ENCODE data around the gene PRRC2A. TPM values are rescaled to one million over a fixed set of nuclear protein-coding genes. Genes with fewer than 3 reads are reported as not detected.

PRRC2A gene
- total RNA-seq, 1 donor from 2014 or later: 39.6 TPM

Other genes with a start within 250 kb of the PRRC2A start
- 18.3 and 28.3 TPM in 2 replicates for gene MICA, start 217.1 kb upstream of the PRRC2A start, total RNA-seq
- 14.4 and 20.9 TPM in 2 replicates for gene MICB, start 122.6 kb upstream of the PRRC2A start, total RNA-seq
- not detected in 2 replicates for gene MCCD1, start 91.8 kb upstream of the PRRC2A start, total RNA-seq
- 366 and 394 TPM in 2 replicates for gene DDX39B, start 78.7 kb upstream of the PRRC2A start, total RNA-seq
- 3.3 and 4.0 TPM in 2 replicates for gene ATP6V1G2, start 74.1 kb upstream of the PRRC2A start, total RNA-seq
- gene NFKBIL1, start 73.1 kb upstream of the PRRC2A start, total RNA-seq: 22.6 and 22.9 TPM in 2 replicates
- gene LTA, start 48.4 kb upstream of the PRRC2A start, total RNA-seq: not detected in 2 replicates
- not detected in 2 replicates for gene TNF, start 45.1 kb upstream of the PRRC2A start, total RNA-seq
- gene LTB, start 38.3 kb upstream of the PRRC2A start, total RNA-seq: not detected in 2 replicates
- not detected in 2 replicates for gene LST1, start 34.4 kb upstream of the PRRC2A start, total RNA-seq
- not detected in 2 replicates for gene NCR3, start 27.7 kb upstream of the PRRC2A start, total RNA-seq
- not detected in 2 replicates for gene AIF1, start 5.5 kb upstream of the PRRC2A start, total RNA-seq
- 107 and 122 TPM in 2 replicates for gene BAG6, start 31.9 kb downstream of the PRRC2A start, total RNA-seq
- gene APOM, start 35.2 kb downstream of the PRRC2A start, total RNA-seq: 1.5 and 1.8 TPM in 2 replicates
- gene C6orf47, start 40.1 kb downstream of the PRRC2A start, total RNA-seq: 22.2 and 26.7 TPM in 2 replicates
- gene GPANK1, start 44.3 kb downstream of the PRRC2A start, total RNA-seq: 14.3 and 15.4 TPM in 2 replicates
- 80.7 and 85.0 TPM in 2 replicates for gene CSNK2B, start 45.4 kb downstream of the PRRC2A start, total RNA-seq
- 2.0 and 3.2 TPM in 2 replicates for gene LY6G5B, start 49.3 kb downstream of the PRRC2A start, total RNA-seq
- 0.40 and 0.75 TPM in 2 replicates for gene LY6G5C, start 60.4 kb downstream of the PRRC2A start, total RNA-seq
- gene ABHD16A, start 82.6 kb downstream of the PRRC2A start, total RNA-seq: 51.5 and 62.8 TPM in 2 replicates
- not detected in 2 replicates for gene LY6G6F, start 86.2 kb downstream of the PRRC2A start, total RNA-seq
- not detected in 2 replicates for gene LY6G6D, start 94.6 kb downstream of the PRRC2A start, total RNA-seq
- gene LY6G6C, start 101.0 kb downstream of the PRRC2A start, total RNA-seq: not detected in 2 replicates
- not detected in 2 replicates for gene MPIG6B, start 102.7 kb downstream of the PRRC2A start, total RNA-seq
- gene DDAH2, start 108.6 kb downstream of the PRRC2A start, total RNA-seq: 112 and 142 TPM in 2 replicates
- gene CLIC1, start 115.8 kb downstream of the PRRC2A start, total RNA-seq: 784 and 832 TPM in 2 replicates
- gene MSH5, start 119.3 kb downstream of the PRRC2A start, total RNA-seq: 5.3 and 5.4 TPM in 2 replicates
- 1.8 and 1.9 TPM in 2 replicates for gene SAPCD1, start 141.9 kb downstream of the PRRC2A start, total RNA-seq
- 0.13 and 0.19 TPM in 2 replicates for gene VWA7, start 156.6 kb downstream of the PRRC2A start, total RNA-seq
- gene VARS1, start 175.0 kb downstream of the PRRC2A start, total RNA-seq: 37.6 and 48.4 TPM in 2 replicates
- gene LSM2, start 186.3 kb downstream of the PRRC2A start, total RNA-seq: 17.9 and 25.9 TPM in 2 replicates
- gene HSPA1L, start 194.6 kb downstream of the PRRC2A start, total RNA-seq: 1.5 and 1.6 TPM in 2 replicates
- gene HSPA1A, start 194.8 kb downstream of the PRRC2A start, total RNA-seq: 97.9 and 108 TPM in 2 replicates
- 158 and 185 TPM in 2 replicates for gene HSPA1B, start 207.0 kb downstream of the PRRC2A start, total RNA-seq
- 60.4 and 69.0 TPM in 2 replicates for gene NEU1, start 242.1 kb downstream of the PRRC2A start, total RNA-seq

Data from aortic smooth muscle cell (primary cell).